ENCODE measurements around the gene PRDM10. TPM values are rescaled to one million over a fixed set of nuclear protein-coding genes. Genes with fewer than 3 reads are reported as not detected.

Gene PRDM10
- total and polyA plus RNA-seq, 10 donors = 1.6 to 16.2 (median 10.3) TPM

- Histone ChIP-seq H3K9me3 (no peaks in the 10 kb centered on the region), H3K4me3 (no peak overlapping the region), H3K36me3 (peaks cover 0 to 7% (median 0%) of the 10 kb centered on the region in 6 donors), H3K27ac (no peak overlapping the region), H3K4me1 (peaks cover 0 to 15% (median 2%) of the 10 kb centered on the region in 6 donors), H3K27me3 (replicated peaks in 1 of 7) (no peaks in the 10 kb centered on the region)
- no peak for TF ChIP-seq POLR2A (IDR thresholded peaks at IDR 0.05)
- WGBS, 5 donors = 78 to 86% (median 79%) methylated on average over 3 of the region's 3 CpGs
- DNase-seq = no peak
- intact Hi-C loops (cut with DNase I; ENCODE audit: low total_unique reads) = no loop called here
These were observed 13.4 kb downstream of the PRDM10 start for GRCh38 chr11:129989149-129989813.

GRCh38 chr11:129987950-129988349, 14.7 kb downstream of the PRDM10 start:
- Histone ChIP-seq H3K36me3 (peaks cover 0 to 8% (median 0%) of the 10 kb centered on the region in 6 donors), H3K4me1 (peaks cover 0 to 9% (median 2%) of the 10 kb centered on the region in 6 donors), H3K27ac (no peak overlapping the region), H3K9me3 (no peaks in the 10 kb centered on the region), H3K27me3 (replicated peaks in 1 of 7) (no peaks in the 10 kb centered on the region), H3K4me3 (no peak overlapping the region)
- intact Hi-C loops (cut with DNase I; ENCODE audit: low total_unique reads) = no loop called here
- no peak for DNase-seq
- WGBS, 5 donors = 94 to 99% (median 98%) methylated on average over 3 of the region's 3 CpGs
- TF ChIP-seq CTCF (IDR thresholded peaks at IDR 0.05 in 8 of 11, conservative IDR thresholded peaks at IDR 0.05 in 3 of 11) (no peak), POLR2AphosphoS5 (IDR thresholded peaks at IDR 0.05) (no peak), POLR2A (IDR thresholded peaks at IDR 0.05) (no peak)

- DNase-seq = no peak
- H3K36me3 ChIP-seq = peaks cover 0 to 8% (median 0%) of the 10 kb centered on the region in 6 donors
- WGBS, 5 donors = 87 to 96% (median 89%) methylated on average over 3 of the region's 3 CpGs
- no peak overlapping the region for H3K27ac ChIP-seq
- intact Hi-C loops (cut with DNase I; ENCODE audit: low total_unique reads) = no loop called here
- H3K4me1 ChIP-seq = no peaks in the 10 kb centered on the region
- TF ChIP-seq POLR2A (IDR thresholded peaks at IDR 0.05) (no peak), CTCF (IDR thresholded peaks at IDR 0.05 in 8 of 11, conservative IDR thresholded peaks at IDR 0.05 in 3 of 11) (no peak), POLR2AphosphoS5 (IDR thresholded peaks at IDR 0.05) (no peak)
- H3K27me3 ChIP-seq (replicated peaks in 1 of 7) = no peaks in the 10 kb centered on the region
- H3K4me3 ChIP-seq = no peak overlapping the region
- H3K9me3 ChIP-seq = no peaks in the 10 kb centered on the region
These were observed 16.8 kb downstream of the PRDM10 start for GRCh38 chr11:129985823-129986222.

- Histone ChIP-seq H3K4me1 (no peaks in the 10 kb centered on the region), H3K27me3 (replicated peaks in 1 of 7) (no peaks in the 10 kb centered on the region), H3K36me3 (peaks cover 0 to 17% (median 0%) of the 10 kb centered on the region in 6 donors), H3K27ac (no peak overlapping the region), H3K4me3 (no peak overlapping the region), H3K9me3 (no peaks in the 10 kb centered on the region)
- DNase-seq = no peak
- TF ChIP-seq CTCF (IDR thresholded peaks at IDR 0.05 in 8 of 11, conservative IDR thresholded peaks at IDR 0.05 in 3 of 11) = no peak
- no peak for TF ChIP-seq POLR2AphosphoS5 (IDR thresholded peaks at IDR 0.05)
- TF ChIP-seq POLR2A (IDR thresholded peaks at IDR 0.05) = no peak
- WGBS, 5 donors = 86 to 89% (median 88%) methylated on average over 8 of the region's 8 CpGs
- intact Hi-C loops (cut with DNase I; ENCODE audit: low total_unique reads) = no loop called here
These were observed 22.5 kb downstream of the PRDM10 start for GRCh38 chr11:129980086-129980485.
